ENCODE results near the gene PC.

PC gene

DNA sequence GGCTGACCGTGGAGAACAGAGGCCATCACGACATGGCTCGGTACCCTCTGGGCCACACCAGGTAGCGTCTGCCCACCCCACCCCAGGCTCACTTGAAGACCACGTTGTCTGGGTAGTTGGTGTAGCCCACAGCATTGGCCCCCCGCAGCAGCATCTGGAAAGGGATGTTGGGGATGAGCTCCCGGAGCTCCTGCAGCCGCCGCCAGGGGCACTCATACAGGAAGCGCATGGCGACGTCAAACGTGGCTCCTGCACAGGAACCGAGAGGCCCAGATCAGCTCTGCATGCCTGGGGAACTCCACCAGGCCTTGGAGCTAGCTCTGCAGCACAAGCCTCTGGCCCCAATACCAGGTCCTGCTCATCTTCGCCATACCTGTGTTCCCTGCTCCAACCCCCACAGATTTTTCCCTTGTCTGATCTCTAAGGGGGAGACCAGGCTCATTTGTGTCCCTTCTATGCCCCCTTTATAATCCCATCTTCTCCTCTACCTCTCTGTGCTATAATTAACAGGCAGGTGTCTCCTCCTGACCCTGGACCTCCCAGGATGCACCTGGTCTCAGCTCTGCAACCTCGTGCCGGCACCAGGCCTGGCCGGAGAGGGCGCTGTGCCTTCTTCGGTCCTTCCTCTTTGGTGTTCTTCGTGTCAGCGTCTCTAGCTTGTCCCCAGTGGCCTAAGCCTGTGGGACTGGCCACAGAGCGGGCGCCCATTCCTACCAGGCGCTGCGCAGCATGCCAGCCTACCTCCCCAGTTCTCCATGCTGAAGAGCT, 106.3 kb downstream of the PC start:
- in situ Hi-C loops (cut with MboI; ENCODE audit: low pct_unique_long_range_greater_than_20kb, low sequenced_read_pairs, unreplicated experiment): no loop called here
- TF ChIP-seq, protein P1, sequence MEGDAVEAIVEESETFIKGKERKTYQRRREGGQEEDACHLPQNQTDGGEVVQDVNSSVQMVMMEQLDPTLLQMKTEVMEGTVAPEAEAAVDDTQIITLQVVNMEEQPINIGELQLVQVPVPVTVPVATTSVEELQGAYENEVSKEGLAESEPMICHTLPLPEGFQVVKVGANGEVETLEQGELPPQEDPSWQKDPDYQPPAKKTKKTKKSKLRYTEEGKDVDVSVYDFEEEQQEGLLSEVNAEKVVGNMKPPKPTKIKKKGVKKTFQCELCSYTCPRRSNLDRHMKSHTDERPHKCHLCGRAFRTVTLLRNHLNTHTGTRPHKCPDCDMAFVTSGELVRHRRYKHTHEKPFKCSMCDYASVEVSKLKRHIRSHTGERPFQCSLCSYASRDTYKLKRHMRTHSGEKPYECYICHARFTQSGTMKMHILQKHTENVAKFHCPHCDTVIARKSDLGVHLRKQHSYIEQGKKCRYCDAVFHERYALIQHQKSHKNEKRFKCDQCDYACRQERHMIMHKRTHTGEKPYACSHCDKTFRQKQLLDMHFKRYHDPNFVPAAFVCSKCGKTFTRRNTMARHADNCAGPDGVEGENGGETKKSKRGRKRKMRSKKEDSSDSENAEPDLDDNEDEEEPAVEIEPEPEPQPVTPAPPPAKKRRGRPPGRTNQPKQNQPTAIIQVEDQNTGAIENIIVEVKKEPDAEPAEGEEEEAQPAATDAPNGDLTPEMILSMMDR (IDR thresholded peaks at IDR 0.05; ENCODE audit: extremely low read depth, insufficient read depth, missing control alignments): peak; percentile 65
- DNase-seq (ENCODE audit: low spot score): no peak

DNA sequence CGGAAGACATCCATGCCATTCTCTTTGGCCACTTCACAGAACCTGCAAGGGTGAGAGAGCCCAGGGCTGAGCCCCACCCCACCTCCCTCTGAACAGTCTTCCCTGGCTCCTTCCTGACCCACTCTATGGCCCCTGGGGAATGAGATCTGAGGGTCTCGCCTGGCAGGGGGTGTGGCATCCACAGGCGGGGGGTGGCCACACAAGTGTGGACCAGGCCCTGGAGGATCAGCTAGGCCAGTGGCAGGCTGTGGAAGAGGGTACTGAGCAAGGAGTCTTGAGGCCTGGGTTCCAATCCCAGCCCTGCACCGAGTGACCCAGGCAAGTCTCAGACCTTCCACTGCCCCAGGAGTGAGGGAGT, 107.0 kb downstream of the PC start:
- TF ChIP-seq, protein P1 (IDR thresholded peaks at IDR 0.05; ENCODE audit: extremely low read depth, insufficient read depth, missing control alignments): no peak
- in situ Hi-C loops (cut with MboI; ENCODE audit: low pct_unique_long_range_greater_than_20kb, low sequenced_read_pairs, unreplicated experiment): no loop called here
- DNase-seq (ENCODE audit: low spot score): no peak

DNA sequence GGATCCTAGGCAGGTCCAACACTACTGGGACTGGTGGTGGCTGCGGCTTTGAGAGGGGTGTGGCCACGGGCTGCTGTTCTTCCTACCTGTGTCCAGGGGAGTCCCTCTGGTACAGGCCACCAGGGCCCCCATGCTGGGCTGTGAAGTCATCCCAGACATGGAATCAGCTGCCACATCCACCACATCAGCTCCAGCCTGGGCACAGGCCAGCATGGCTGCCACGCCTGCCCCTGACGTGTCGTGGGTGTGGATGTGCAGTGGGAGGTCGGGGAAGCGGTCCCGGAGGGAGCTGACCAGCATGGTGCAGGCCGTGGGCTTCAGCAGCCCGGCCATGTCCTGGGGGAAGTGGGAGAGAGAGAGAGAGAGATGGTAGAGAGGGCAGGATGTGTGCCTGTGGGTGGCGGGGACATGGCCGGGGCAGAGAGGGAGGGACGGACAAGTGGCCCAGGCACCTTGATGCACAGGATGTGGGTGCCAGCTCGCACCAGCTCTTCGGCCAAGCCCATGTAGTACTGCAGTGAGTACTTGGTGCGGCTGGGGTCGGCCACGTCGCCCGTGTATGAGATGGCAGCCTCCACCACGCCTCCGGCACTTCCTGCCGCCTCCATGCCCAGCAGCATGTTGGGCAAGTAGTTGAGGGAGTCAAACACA, 107.5 kb downstream of the PC start:
- TF ChIP-seq, protein P1 (IDR thresholded peaks at IDR 0.05; ENCODE audit: extremely low read depth, insufficient read depth, missing control alignments): no peak

DNA sequence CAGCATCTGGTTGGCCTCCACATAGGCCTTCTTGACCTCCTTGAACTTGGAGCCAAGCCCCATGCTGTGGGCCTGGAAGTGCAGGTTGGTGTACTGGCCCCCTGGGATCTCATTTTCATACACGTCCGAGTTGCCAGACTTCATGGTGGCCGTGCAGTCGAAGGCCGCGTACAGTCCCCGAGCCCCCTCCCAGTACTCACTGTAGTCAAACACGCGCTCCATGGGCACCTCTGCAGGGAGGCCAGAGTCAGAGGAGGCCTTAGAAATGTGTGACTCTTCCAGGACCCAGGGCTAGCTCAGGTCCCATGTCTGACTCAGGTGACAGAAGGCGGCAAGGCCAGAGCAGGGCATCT, 108.0 kb downstream of the PC start:
- in situ Hi-C loops (cut with MboI; ENCODE audit: low pct_unique_long_range_greater_than_20kb, low sequenced_read_pairs, unreplicated experiment): no loop called here
- no peak for DNase-seq (ENCODE audit: low spot score)
- TF ChIP-seq, protein P1 (IDR thresholded peaks at IDR 0.05; ENCODE audit: extremely low read depth, insufficient read depth, missing control alignments): no peak

More for the DNA sequence above, 107.5 kb downstream of the PC start:
- DNase-seq (ENCODE audit: low spot score): no peak
- in situ Hi-C loops (cut with MboI; ENCODE audit: low pct_unique_long_range_greater_than_20kb, low sequenced_read_pairs, unreplicated experiment): no loop called here

DNA sequence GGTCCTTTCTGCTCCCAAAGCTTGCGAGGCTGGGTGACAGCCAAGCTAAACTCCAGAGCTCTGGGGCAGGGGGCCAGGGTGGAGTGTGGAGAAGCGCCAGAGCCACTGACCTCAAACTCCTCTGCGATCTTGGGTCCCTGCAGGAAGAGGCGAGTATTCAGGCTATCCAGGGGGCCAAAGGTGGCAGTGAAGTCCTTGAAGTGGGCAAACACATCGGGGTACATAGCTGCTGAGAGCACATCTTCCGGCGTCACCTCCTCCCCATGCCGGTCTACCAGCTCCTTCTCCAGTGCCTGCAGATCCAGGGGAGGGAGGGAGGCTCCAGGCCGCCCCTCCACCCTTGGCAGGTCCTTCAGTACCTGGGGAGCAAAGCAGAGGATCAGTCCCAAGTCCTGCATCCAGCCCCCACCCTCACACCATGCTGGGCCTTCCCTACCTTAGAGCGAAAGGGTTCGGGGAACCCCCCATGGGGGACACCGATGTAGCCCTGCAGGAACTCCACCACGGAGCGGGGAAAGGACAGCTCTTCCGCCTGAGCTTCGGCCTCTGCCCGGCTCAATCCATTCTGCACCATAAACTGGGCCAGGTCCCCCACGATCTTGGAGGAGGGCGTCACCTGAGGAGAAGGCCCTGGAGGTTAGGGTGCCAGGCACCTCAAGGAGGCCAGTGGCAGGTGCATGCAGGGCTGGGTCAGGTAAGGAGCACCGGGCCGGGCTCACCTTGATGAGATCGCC, 108.5 kb downstream of the PC start:
- DNase-seq (ENCODE audit: low spot score): no peak
- in situ Hi-C loops (cut with MboI; ENCODE audit: low pct_unique_long_range_greater_than_20kb, low sequenced_read_pairs, unreplicated experiment): loop anchor here (25.0 kb wide), 1 partner anchor 287 kb away; the partner anchor contains the start of gene CTSF
- TF ChIP-seq, protein P1 (IDR thresholded peaks at IDR 0.05; ENCODE audit: extremely low read depth, insufficient read depth, missing control alignments): no peak

DNA sequence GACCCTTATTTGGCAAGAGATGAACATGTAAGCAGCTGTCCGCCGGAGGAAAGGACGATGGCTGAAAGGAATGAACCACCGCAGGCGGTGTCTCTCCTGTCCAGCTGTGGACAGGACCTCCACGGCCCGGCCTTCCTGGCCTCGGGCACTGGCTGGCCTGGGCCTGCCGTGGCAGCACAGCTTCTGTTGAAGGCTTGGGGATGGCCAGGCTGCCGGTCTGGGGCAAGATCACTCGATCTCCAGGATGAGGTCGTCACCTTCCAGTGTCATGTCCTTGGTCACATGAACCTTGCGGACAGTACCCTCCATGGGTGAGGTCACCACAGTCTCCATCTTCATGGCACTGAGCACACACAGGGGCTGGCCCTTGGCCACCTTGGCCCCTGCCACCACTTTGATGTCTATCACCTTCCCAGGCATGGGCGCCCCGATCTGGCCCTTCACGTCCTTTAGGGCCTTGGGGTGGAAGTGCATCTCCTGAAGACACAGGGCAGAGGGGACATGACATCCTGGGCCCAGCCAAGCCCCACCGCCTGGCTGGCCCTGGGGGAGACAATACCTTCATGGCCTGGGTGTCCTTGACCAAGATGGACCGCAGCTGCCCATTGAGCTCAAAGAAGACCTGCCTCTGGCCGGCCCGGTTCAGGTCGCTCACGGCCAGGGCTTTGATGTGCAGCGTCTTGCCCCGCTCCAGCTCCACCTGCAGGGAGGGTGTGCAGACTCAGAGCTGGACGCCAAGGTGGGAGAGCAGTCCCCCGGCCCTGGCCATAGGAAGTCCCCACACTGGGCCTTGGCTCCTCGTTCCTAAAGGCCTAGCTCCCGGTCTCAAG, 109.3 kb downstream of the PC start:
- in situ Hi-C loops (cut with MboI; ENCODE audit: low pct_unique_long_range_greater_than_20kb, low sequenced_read_pairs, unreplicated experiment): loop anchor here (25.0 kb wide), 1 partner anchor 287 kb away; the partner anchor contains the start of gene CTSF
- DNase-seq (ENCODE audit: low spot score): no peak

More for the DNA sequence above, 109.3 kb downstream of the PC start:
- TF ChIP-seq, protein P1 (IDR thresholded peaks at IDR 0.05; ENCODE audit: extremely low read depth, insufficient read depth, missing control alignments): no peak

Data from GM13977 (cell line).